Renal cortical epithelial cell (primary cell): Measurements from ENCODE around the gene RRP15. TPM values are rescaled to one million over a fixed set of nuclear protein-coding genes. Genes with fewer than 3 reads are reported as not detected.

ENCODE experiments used
- DNase-seq: peaks from one replicate; pipeline ENCODE4 v3.0.0-alpha.2; 2011; ENCODE audit warnings: low read depth
- total RNA-seq: library from RNA; depleted of rRNA; stranded (reverse); fragments of >200 nt; gene quantifications from 2 replicates; pipeline ENCODE4 v1.2.3, GENCODE V29; 2014

Gene RRP15
- total RNA-seq, 1 donor from 2014 or later = 10.3 TPM

- DNase-seq = no peak
Observed at GRCh38 chr1:218361298-218362065, 76.4 kb downstream of the RRP15 start.

DNA sequence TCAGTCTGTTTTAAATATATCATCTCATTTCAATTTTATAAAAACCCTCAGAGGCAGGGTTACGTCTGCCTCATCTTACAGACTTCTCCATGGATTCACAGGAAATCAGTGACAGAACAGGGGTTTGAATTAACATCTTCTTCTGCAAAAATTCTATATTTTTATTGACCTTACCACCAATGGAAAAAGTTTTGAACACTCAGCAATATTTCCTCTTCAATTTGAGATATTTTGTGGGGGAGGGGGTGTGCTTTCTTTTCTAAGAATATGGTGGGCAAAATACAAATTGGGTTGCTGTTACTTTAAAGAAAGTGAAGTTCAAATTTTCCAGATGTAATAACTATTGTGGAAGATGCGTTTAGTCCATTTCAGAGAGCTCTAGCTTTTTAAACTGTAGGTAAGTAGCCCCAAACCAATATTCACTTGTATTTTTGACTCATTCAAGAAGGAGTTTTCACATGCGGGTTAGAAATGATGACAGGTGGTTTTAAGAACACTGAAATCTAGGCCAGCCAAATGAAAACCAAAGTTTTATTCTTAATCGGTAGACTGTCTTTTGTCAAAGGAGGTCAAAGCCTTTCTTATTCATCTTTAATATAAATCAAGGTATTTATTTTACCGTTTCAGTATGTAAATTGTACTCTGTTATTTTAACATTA, 77.5 kb downstream of the RRP15 start:
- DNase-seq = no peak

DNA sequence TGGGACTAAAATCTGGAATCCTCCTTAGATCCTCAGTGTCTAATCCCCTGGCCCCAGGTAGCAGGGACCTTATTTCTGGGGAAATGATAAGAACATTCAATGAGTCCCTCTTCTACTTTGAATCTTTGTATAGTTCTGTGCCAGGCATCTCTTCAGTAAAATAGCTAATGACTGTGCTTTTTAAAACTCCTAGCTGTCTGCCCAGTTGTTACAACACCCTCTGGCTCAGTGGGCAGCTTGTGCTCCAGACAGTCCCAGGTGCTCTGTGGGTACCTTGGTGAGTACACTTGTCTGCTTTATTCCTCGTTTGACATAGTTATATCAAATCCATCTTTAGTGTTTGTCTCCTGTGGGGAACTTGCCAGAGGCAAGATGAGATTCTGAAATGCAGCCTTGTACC, 78.0 kb downstream of the RRP15 start:
- DNase-seq = no peak

DNA sequence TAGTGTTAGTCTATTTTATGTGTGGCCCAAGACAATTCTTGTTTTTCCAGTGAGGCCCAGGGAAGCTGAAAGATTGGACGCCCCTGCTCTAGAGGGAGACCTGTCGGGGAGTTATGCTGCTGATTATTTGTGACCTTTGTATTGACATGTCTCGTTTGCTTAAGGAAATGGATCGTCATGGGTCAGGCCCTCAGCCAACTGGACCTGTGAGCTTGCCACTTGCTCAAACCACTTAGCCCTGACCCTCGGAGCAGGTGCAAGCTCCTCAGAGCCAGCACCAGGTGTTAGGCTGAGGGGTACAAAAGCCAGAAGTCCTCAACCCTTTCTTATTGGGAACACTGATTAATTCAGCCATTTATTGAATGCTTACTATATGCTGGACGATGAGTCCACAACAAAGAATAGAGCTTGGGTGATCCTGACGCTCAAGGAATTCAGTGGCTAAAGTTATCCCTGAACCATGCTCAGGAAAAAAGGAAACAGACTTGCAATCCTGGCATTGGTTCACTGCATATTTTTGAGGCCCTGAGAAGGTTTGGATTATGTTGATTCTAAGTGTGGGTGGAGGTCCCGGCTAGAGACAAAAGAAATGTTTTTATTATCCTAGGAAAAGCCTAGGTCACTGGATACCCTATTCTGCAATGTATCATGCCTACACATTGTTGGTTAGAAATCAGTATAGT, 79.1 kb downstream of the RRP15 start:
- DNase-seq = no peak

DNA sequence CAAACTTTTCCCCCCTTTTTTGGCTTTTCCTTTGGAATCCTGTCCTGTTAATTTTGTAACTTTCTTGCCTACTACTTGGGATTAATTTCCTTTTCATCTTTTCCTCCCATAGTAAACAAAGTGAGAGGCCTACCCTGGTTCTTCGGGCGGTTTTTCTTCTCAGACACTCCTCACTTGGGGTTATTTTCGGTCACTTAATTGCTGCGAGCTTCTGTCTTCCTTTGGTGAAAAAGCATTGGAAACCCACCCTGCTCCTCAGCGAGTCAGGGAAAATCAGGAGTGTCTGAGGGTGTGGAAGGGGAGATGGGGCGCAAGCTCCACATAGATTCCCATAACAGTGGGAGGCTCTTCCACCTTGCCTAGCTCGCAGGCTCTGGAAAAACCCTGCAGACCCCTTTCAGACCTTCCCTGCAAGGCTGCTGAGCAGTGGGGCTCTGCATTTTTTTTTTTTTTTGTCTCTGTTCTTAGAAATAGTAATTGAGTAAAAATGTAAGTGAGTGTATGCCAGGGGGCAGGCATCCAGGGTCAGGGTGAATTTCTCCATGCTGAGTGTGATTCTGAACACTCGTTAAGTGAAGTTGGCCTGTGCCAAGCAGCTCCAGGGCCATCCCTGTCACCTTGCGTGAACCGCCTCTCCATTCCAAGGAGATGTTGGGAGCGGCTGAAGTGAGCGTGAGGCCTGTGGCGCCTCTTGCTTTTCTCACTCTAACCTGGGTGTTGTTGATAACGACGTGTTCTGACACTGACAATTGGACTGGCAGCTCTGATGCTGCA, 80.3 kb downstream of the RRP15 start:
- no peak for DNase-seq

DNA sequence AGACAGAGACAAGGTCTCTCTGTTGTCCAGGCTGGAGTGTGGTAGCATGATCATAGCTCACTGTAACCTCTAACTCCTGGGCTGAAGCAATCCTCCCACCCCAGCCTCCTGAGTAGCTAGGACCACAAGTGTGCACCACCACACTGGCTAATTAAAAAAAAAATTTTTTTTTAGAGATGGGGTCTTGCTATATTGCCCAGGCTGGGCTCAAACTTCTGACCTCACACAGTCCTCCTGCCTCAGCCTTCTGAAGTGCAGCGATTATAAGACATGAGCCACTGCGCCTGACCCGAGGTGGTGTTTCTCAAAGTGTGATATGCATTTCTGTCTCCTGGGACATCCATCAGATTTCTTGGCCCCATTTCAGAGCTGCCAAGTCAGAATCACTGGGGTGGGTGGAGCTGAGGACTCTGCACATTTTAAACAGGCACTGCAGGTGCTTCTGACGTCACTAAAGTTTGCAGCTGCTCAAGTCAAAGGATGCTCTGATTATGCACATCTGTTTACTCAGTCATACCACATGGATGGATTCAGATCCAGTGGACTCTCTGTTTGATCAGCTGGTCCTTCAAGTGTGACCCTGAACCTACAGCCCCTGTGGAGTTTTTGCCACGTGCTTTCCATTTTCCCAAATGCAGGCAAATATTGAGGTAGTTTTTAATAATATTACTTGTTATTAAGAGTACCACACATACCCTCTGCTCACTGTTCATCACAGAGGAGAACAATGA, 81.4 kb downstream of the RRP15 start:
- DNase-seq = no peak

GRCh38 chr1:218367118-218367517, 82.0 kb downstream of the RRP15 start:
- DNase-seq = peak; percentile 97

- DNase-seq = no peak
Observed at GRCh38 chr1:218368686-218369085, 83.6 kb downstream of the RRP15 start.

DNA sequence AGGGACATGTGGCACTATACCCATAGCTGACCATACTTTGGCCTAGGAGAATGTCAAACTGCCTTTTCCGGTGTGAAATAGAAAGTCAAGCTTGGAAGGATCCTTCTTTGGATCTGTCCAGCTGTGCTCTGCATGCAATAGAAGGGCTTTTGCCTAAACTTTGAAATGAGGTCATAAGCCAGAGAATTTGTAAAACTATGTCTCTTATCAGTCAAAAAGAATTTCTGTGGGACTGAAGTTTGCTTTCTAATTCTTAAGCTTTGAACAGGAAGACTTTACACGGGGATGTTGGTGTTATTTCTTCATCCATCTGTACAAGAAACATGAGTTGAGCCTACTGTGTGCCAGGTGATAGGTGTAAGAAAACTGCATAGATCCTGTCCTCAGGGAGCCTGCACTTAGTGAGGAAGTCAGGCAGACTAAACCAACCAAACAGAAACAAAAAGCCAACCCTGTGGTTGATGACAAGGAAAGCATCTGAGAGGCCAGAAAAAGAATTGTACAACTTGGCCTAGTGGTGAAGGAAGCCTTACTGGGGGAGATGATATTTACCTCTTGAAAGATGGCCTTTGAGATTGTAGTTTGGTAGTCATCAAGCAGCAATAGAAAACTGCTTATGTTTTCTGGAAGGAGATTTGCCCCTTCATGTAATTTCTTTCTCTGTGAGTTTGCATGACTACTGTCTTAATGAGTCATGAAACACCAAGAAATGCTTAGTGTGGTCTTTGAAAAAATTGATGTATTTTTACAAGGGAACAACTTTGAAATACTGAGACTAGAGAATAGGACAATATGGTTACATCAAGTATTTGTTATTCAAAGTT, 84.8 kb downstream of the RRP15 start:
- DNase-seq = peak; percentile 72

GRCh38 chr1:218371927-218372672, 87.0 kb downstream of the RRP15 start:
- peak; percentile 78 for DNase-seq

DNA sequence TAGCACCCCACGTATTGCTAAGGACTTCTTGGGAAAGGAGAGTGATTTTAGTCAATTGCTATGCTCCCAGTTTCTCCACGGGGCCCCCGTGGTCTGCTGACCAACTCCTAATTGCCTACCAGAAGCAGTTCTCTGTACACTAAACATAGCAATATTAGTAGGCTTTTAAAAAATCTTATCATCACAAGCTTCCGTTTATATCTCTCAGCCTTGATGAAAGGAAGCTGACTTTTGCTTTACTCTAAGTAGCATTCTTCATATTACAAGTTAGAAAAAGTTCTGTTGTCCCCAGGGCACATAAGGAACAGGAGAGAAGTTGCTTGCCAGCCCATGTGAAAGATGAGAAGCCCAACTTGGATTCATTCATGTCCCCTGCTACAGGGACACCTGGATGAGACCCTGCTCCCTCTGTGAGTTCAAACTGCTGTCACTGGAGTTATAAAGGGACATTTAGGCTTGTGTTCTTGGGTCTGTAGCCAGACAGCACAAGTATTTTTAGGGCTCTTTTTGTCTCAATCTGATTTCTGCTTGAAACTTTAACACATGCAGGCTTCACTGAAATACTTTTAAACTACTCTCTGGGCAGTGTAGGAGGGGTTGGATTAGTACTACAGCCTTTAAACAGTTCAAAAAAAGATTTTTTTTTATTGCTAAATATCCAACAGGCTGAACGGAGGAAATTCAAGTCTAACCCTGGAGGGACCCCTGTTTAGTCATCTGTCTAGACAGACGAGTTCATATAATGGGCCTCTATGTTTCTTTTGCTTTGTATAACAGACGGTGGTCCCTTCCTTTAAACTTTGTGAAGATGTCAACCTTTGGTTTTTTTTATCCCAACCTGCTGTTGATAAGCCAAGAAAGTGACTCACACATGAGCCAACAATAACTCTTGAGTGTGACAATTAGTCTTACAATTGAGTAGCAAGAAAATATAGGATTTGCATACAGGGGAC, 89.6 kb downstream of the RRP15 start:
- DNase-seq = peak; percentile 81

- DNase-seq = peak; percentile 75
Observed at GRCh38 chr1:218376722-218377121, 91.6 kb downstream of the RRP15 start.

GRCh38 chr1:218377143-218377660, 92.1 kb downstream of the RRP15 start:
- DNase-seq = peak; percentile 98

- peak; percentile 95 for DNase-seq
Observed at GRCh38 chr1:218380125-218380977, 95.3 kb downstream of the RRP15 start.

- DNase-seq = peak; percentile 54
Observed at GRCh38 chr1:218382261-218382660, 97.2 kb downstream of the RRP15 start.

- no peak for DNase-seq
Observed at GRCh38 chr1:218383051-218383450, 98.0 kb downstream of the RRP15 start.

DNA sequence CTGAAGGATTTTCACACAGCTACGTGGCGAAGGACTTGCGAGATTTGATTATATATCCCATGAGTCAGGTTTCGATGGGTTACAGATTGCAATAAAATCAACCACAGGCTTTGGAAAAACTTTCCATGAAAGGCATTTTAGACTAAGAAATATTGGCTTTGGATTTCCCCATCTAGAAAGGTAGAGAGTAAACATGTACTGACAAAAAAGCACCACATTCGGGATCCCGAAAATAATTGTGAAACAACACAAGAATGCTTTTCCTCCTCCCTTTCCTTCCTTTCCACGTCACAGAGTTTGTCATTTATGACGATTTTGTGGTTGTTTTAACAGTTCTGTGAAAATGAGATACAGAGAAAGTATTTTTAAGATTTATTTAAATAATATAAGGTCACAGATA, 98.6 kb downstream of the RRP15 start:
- no peak for DNase-seq
